Measurements from ENCODE around the gene PMM2.
"Not testable (repeated sequence)": the region's sequence is repeated elsewhere in the genome, so short reads cannot be mapped to it uniquely, and the experiment has no call there.

The PMM2 gene

DNA sequence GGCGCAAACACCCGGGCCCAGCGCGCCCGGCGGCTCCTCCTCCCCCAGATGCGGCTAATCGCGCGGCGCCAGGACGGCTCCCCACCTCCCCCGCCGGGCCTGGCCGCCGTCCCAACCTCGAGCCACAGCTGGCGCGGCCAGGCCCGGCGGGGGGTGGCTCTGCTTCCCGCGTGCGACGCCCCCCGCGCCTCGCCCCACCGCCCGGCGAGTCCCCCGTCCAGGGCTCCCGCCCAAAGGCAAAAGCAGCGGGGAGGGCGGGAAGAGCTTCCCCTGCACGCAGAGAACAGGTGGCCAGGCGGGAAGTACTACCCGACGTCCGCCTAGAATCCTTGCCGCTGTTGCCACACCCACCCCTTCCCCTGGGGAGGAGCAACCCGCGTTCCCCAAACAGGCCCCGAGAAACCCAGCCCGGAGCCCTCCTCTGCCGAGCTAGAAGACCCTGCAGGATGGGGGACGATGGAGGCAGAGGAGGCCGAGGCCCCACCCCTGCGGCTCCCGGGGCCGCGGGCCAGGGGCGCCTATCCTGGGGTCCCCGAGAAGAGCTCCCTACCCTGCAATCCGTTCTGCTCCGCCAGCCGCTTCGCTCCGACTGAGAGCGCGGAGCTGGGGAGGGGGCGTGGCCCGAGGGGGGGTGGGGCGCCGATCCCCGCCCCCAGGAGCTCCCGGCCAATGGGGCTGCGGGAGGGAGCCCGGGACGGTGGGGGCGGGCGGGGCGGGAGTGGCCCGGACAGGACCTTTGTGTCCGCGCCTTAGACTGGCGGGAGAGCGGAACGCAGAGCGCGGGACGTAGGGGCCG, 71.0 kb downstream of the PMM2 start, which contains the start of gene CARHSP1:
TSS of gene CARHSP1 (minus strand) at position 591 of the 796 bp plus-strand sequence. CDS start 9,678 bp downstream, outside the sequence.
- peak; percentile 78 for DNase-seq

GRCh38 chr16:8869212-8869987, 71.8 kb downstream of the PMM2 start:
- no peak for DNase-seq

GRCh38 chr16:8869988-8870241, 72.3 kb downstream of the PMM2 start:
- not testable (repeated sequence) for DNase-seq

- no peak for DNase-seq
Measured at GRCh38 chr16:8872071-8872470, 74.4 kb downstream of the PMM2 start.

DNA sequence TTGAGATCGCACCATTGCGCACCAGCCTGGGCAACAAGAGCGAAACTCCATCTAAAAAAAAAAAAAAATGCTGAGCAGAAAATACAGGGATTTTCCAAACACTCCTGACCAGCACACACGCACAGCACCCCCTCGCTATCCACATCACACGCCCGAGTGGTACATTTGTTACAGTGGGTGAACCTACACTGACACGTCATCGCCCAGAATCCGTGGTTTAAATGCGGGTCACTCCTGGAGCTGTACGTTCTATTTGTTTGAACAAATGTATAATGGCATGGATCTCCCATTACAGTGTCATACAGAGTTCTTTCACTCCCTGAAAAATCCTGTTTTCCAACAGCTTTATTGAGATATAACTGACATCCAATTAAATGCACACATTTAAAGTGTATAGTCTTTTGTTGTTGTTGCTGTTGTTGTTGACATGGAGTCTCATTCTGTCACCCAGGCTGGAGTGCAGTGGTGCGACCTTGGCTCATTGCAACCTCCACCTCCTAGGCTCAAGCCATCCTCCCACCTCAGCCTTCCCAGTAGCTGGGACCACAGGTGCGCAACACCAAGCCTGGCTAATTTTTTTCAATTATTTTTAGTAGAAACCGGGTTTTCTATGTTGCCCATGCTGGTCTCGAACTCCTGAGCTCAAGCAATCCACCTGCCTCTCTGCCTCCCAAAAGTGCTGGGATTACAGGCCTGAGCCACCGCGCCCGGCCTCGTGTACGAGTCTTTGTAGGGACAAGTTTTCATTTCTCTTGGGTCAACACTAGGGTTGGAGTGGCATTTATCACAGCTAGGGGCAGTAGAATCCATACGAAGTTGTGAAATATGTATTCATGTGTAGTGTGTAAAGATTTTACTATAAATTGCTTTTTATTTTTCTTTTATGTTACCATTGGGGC, 75.6 kb downstream of the PMM2 start:
- no peak for DNase-seq

- DNase-seq, result not testable (repeated sequence)
Measured at GRCh38 chr16:8873866-8874195, 76.2 kb downstream of the PMM2 start.

GRCh38 chr16:8874388-8874787, 76.7 kb downstream of the PMM2 start:
- DNase-seq, result no peak

DNA sequence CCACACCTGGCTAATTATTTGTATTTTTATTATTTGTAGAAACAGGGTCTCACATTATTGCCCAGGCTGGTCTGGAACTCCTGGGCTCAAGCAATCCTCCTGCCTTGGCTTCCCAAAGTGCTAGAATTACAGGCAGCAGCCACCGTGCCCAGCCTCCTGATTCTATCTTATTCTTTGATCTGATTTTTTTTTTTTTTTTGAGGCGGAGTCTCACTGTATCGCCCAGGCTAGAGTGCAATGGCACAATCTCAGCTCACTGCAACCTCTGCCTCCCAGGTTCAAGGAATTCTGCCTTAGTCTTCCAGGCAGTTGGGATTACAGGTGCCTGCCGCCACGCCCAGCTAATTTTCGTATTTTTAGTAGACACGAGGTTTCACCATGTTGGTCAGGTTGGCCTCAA, 77.7 kb downstream of the PMM2 start:
- DNase-seq, result not testable (repeated sequence)

DNA sequence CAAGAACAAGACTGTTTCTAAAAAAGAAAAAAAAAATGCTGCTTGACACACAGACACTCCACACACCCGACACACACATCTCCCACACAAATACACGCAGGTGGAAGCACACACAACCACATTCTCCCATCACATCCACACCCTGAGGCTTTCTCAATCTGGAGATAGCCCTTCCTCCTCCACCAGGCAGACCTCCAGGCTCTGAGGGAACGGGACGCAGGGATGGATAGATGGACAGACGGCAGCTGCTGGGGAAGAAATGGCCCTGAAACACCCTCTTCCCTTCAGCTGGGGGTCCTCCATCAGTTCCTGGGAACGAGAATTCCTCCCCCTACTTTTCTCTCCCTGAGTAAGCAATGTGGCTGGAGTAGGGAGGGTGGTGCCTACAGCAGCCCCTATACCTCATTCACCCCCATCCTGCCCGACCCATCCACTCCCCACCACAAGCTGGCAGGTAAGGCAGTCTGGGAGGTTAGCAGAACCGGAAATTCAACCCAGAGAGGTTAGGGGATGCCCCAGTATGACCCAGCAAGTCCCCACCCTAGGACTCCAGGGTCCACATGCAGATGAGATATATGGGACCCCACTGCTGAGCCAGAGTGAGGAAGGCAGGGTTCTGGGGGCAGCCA, 80.4 kb downstream of the PMM2 start:
- no peak for DNase-seq

DNA sequence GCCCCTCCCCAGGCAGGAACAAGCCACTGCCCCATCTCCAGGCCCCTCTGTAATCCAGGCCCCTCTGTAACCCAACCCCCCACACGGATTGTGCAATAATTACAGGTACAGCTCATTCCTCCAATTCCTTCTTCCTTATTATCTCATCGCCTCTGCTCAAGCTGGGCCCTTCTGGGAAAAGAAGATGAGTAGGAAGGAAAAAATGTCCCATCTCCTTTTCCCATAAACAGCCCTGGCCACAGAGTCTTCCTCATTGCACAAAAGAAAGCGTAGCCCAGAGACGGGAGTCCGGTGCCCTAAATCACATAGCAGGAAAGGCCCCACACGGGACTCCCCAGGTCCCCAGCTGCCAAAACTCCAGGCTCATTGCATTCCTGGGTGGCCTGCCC, 80.9 kb downstream of the PMM2 start:
- DNase-seq, result no peak

GRCh38 chr16:8880839-8881510, 83.3 kb downstream of the PMM2 start:
- no peak for DNase-seq

DNA sequence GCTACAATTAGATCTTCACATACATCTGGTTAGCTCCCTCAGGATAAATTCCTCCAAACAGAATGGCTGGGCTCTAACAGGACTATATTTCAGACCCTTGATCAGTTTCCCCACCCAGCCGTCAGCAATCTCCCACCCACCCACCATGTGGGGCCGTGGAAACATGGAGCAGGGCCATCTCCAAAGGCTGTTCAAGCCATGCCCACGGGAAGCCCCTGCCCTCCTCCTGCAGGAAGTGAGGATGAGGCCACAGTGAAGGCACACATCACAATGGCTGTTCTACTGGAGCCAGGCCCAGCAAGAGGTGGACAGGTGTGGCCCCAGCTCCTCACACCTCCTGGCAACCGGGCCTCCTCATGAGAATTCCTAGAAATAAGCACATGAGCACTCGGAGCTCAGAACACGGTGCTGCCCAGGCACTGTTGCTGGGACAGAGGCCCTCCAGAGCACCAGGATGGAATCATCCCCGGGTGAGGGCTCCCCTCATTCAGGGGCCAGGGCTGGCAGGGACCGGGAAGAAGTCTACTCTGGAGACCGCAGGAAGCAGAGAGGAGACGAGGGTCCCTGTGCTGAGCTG, 84.5 kb downstream of the PMM2 start, which contains the start of gene LITAFD:
TSS of gene LITAFD (plus strand) at position 311 of the 577 bp plus-strand sequence. CDS start 2,005 bp downstream, outside the sequence.
- no peak for DNase-seq

- DNase-seq, result no peak
Measured at GRCh38 chr16:8882725-8883377, 85.2 kb downstream of the PMM2 start.

DNA sequence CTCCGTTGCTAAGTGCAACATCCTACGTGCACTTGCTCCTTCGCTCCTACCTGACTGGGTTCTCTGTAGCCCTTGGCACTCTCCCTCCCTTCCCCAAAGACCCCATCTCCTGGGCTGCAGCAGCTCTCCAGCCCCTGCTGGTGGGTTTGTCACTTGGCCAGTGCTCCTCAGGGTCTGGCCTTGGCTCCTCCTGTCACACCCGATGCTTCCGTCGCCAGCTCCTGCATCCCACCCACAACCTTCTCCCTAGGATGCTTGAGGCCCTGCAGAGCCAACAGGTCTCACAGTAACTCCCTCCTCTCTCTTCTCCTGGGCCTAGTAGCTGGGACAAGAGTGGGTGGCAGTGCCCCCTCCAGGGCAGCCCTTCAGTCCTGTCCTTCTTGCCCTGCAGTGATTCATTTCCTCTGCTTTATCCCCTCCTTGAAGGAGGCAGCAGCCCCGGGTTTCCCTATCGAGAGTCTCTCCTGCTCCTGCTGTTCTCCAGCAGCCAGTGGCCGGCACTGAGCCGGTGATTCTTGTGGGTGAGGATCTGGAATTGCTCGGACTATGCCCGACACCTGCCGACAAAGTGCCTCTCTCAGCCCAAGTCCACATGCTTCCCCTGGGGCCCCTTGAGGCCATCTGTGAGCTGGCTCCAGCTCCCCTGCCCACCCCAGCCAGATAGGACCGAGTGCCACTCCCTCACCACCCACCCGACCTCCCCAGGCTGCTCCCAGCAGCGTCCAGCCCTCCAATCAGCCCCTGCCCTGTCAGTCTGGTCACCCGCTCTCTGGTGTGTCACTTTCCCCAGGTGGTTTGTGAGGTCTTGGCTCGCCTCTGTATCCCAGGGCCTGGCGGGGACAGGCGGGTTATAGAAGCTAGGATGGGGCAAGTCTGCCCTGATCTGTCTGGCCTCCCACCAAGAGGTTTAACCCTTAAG, 88.3 kb downstream of the PMM2 start:
- DNase-seq, result peak; percentile 46

GRCh38 chr16:8886593-8887430, 89.2 kb downstream of the PMM2 start:
- no peak for DNase-seq

DNA sequence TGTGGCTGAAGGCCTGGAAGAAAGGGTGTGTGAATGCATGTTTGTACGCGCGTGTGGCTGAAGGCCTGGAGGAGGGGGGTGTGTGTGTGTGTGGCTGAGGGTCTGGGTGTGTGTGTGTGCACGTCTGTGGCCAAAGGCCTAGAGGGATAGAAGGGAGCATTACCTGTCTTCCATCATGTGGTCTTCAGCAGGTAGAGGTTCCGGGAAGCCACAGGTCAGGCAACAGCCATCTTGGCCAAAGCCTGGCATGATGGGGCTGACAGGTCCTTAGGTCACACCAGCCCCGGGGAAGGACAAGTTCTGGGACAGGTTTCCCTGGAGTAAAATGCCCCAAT, 89.8 kb downstream of the PMM2 start:
- DNase-seq, result no peak

DNA sequence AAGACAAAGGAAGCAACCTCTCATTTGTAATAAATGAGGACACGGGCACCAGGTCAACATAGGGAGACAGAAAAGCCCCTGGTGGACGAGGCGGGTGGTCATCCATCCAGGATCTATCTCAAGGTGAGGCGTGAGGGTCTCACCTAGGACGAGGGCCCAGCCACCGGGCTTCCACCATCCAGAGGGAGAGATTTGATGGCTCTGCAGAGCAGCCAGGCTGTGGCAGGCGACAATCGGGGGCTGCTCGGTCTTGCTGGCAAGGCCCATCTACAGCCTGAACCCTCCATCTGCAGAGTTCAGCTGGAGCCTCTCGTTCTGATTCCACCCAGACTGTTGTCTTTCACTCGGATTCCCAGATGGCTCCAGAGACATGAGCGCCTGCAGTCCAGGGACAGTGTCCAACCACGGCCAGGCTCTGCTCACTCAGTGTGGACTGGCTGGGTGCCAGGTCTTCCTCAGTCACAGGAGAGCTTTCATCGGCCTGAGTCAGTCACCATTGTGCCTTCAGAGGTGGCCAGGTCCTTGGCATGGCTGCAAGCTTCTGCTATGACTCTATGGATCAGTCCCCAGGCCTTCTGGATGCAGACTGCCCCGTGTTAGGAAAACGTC, 90.4 kb downstream of the PMM2 start:
- no peak for DNase-seq

GRCh38 chr16:8888951-8889892, 91.6 kb downstream of the PMM2 start:
- no peak for DNase-seq

Measured in NCI-H524 treated with DMSO at 0.1 percent for 48 hours (cell line).